Ishikawa (cell line): ENCODE results near the gene FXYD3.

ENCODE experiments used
- CEBPB ChIP-seq: IDR thresholded peaks from 2 replicates; pipeline ENCODE4 v1.6.1; 2012
- CREB1 ChIP-seq: IDR thresholded peaks from 2 replicates; pipeline ENCODE4 v1.6.1; 2012; ENCODE audit warnings: low read depth
- EGR1 ChIP-seq: IDR thresholded peaks from 2 replicates; pipeline ENCODE4 v1.6.1; 2012
- EP300 ChIP-seq: IDR thresholded peaks from 2 replicates; pipeline ENCODE4 v1.6.1; 2012; ENCODE audit warnings: borderline replicate concordance
- FOXM1 ChIP-seq: IDR thresholded peaks from 2 replicates; pipeline ENCODE4 v1.6.1; 2012; ENCODE audit warnings: low read depth, borderline replicate concordance
- MAX ChIP-seq: IDR thresholded peaks from 2 replicates; pipeline ENCODE4 v1.6.1; 2012
- NFIC ChIP-seq: IDR thresholded peaks from 2 replicates; pipeline ENCODE4 v1.6.1; 2012
- RAD21 ChIP-seq: IDR thresholded peaks from 2 replicates; pipeline ENCODE4 v1.6.1; 2012; ENCODE audit warnings: low read depth
- REST ChIP-seq: IDR thresholded peaks from 2 replicates; pipeline ENCODE4 v1.6.1; 2012; ENCODE audit warnings: low read depth, mild to moderate bottlenecking
- TAF1 ChIP-seq: IDR thresholded peaks from 2 replicates; pipeline ENCODE4 v1.6.1; 2012; ENCODE audit warnings: low read depth, mild to moderate bottlenecking
- TCF12 ChIP-seq: IDR thresholded peaks from 2 replicates; pipeline ENCODE4 v1.6.1; 2012; ENCODE audit warnings: low read depth
- TEAD4 ChIP-seq: IDR thresholded peaks from 2 replicates; pipeline ENCODE4 v1.6.1; 2012
- USF1 ChIP-seq: IDR thresholded peaks from 2 replicates; pipeline ENCODE4 v1.6.1; 2012
- YY1 ChIP-seq: IDR thresholded peaks from 2 replicates; pipeline ENCODE4 v1.6.1; 2012; ENCODE audit warnings: low read depth
- ZBTB7A ChIP-seq: IDR thresholded peaks from 2 replicates; pipeline ENCODE4 v1.6.1; 2012; ENCODE audit warnings: low read depth

FXYD3 gene

GRCh38 chr19:35068941-35069634 lies 46.5 kb upstream of the FXYD3 start:
- no peak for TF ChIP-seq USF1
- TF ChIP-seq TEAD4: no peak
- TF ChIP-seq EP300: no peak
- no peak for TF ChIP-seq FOXM1
- no peak for TF ChIP-seq MAX
- TF ChIP-seq TCF12: no peak
- no peak for TF ChIP-seq YY1
- TF ChIP-seq CREB1: no peak
- no peak for TF ChIP-seq REST

GRCh38 chr19:35069696-35070095 lies 45.9 kb upstream of the FXYD3 start:
- TF ChIP-seq EGR1 (no peak), ZBTB7A (no peak), TCF12 (no peak), YY1 (no peak), CEBPB (no peak), MAX (no peak), TAF1 (no peak), RAD21 (no peak), CREB1 (no peak), TEAD4 (no peak), NFIC (no peak), USF1 (no peak), FOXM1 (no peak), EP300 (no peak), REST (no peak)

- 0 out of 2 replicates have a peak, but pooled peaks have one; percentile 49 for TF ChIP-seq YY1
- no peak for TF ChIP-seq TEAD4
Measured at GRCh38 chr19:35070471-35070870, 45.2 kb upstream of the FXYD3 start.

- no peak for TF ChIP-seq CEBPB
- no peak for TF ChIP-seq REST
- TF ChIP-seq CREB1: no peak
Measured at GRCh38 chr19:35073516-35073915, 42.1 kb upstream of the FXYD3 start.

GRCh38 chr19:35073941-35074340 lies 41.7 kb upstream of the FXYD3 start:
- no peak for TF ChIP-seq YY1
- no peak for TF ChIP-seq USF1
